Ascending aorta (tissue), 2 donors: ENCODE results near the gene DCN. TPM values are rescaled to one million over a fixed set of nuclear protein-coding genes. Genes with fewer than 3 reads are reported as not detected.
"Not testable (repeated sequence)": the region's sequence is repeated elsewhere in the genome, so short reads cannot be mapped to it uniquely, and the experiment has no call there.

Source experiments
- DNase-seq, 2 donors: peaks; one replicate each; pipeline ENCODE4 v3.0.0-alpha.2; 2019; ENCODE audit warnings: low spot score in 2 of 2
- H3K27ac ChIP-seq, 2 donors: fragments of 200-600 bp; sonication (generic); one replicate each; pipeline ENCODE4 v1.5.1; 2016 to 2017; ENCODE audit warnings: mild to moderate bottlenecking in 1 of 2
- H3K27me3 ChIP-seq: fragments of 200-600 bp; sonication (generic); one replicate; pipeline ENCODE4 v1.5.1; 2017
- H3K36me3 ChIP-seq, 2 donors: fragments of 200-600 bp; sonication (generic); one replicate each; pipeline ENCODE4 v1.5.1; 2016
- H3K4me1 ChIP-seq, 2 donors: fragments of 200-600 bp; sonication (generic); one replicate each; pipeline ENCODE4 v1.5.1; 2016 to 2017; ENCODE audit warnings: mild to moderate bottlenecking in 1 of 2
- H3K4me3 ChIP-seq, 2 donors: fragments of 200-600 bp; sonication (generic); one replicate each; pipeline ENCODE4 v1.5.1; 2016 to 2017; ENCODE audit warnings: mild to moderate bottlenecking in 1 of 2
- H3K9me3 ChIP-seq, 2 donors: fragments of 200-600 bp; sonication (generic); one replicate each; pipeline ENCODE4 v1.5.1; 2016
- intact Hi-C: fragments of 100-400 bp; cut with DNase I; formaldehyde crosslinking; loops from one replicate; pipeline ENCODE4 v1.15.1; 2023
- total RNA-seq: library from RNA; depleted of rRNA; stranded (reverse); fragments of >200 nt; gene quantifications from one replicate; pipeline ENCODE4 v1.1.0, GENCODE V29; 2016
- TF ChIP-seq, protein P1 (sequence below), 3 experiments: fragments of 200-600 bp in 2 of 3; fragments of 450-650 bp in 1 of 3; sonication (generic) in 2 of 3; IDR thresholded peaks; one replicate each; pipeline ENCODE4 v1.5.1; 2016 to 2019; ENCODE audit warnings: antibody characterized with exemption in 3 of 3, mild to moderate bottlenecking in 1 of 3, moderate library complexity in 1 of 3

DCN gene
- total RNA-seq, 1 donor from 2014 or later, result 443 TPM

- H3K4me3 ChIP-seq, result no peak overlapping the region
- H3K27ac ChIP-seq, result no peak overlapping the region
- no peaks in the 10 kb centered on the region for H3K4me1 ChIP-seq
- H3K36me3 ChIP-seq, result no peaks in the 10 kb centered on the region
- TF ChIP-seq, protein P1, sequence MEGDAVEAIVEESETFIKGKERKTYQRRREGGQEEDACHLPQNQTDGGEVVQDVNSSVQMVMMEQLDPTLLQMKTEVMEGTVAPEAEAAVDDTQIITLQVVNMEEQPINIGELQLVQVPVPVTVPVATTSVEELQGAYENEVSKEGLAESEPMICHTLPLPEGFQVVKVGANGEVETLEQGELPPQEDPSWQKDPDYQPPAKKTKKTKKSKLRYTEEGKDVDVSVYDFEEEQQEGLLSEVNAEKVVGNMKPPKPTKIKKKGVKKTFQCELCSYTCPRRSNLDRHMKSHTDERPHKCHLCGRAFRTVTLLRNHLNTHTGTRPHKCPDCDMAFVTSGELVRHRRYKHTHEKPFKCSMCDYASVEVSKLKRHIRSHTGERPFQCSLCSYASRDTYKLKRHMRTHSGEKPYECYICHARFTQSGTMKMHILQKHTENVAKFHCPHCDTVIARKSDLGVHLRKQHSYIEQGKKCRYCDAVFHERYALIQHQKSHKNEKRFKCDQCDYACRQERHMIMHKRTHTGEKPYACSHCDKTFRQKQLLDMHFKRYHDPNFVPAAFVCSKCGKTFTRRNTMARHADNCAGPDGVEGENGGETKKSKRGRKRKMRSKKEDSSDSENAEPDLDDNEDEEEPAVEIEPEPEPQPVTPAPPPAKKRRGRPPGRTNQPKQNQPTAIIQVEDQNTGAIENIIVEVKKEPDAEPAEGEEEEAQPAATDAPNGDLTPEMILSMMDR (IDR thresholded peaks at IDR 0.05), result no peak
- H3K9me3 ChIP-seq, result no peaks in the 10 kb centered on the region
- DNase-seq, result no peak
- no peaks in the 10 kb centered on the region for H3K27me3 ChIP-seq
- intact Hi-C loops, result no loop called here
These were observed 29.2 kb upstream of the DCN start for GRCh38 chr12:91211866-91212265.

DNA sequence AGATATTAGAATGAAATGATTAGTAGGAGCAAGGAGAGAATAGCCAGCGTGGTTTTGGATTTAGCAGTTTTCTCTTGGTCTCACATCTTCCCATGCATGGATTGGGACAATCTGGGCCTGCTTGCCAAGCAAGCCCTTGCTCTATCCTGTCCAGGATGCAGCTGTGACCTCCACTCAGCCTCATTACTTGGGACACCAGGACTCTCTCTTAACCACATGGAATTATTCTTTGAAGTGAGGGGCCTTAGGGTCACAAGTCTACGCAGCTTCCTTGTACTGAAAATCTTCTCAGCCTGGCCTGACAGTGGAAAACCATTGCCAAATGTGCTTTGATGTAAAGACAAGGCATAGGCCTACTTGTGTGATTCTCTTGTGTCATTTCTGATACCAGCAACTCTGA is 28.0 kb upstream of the DCN start:
- intact Hi-C loops, result no loop called here
- no peak overlapping the region for H3K4me3 ChIP-seq
- H3K27ac ChIP-seq, result no peak overlapping the region
- TF ChIP-seq, protein P1 (IDR thresholded peaks at IDR 0.05), result no peak
- no peaks in the 10 kb centered on the region for H3K9me3 ChIP-seq
- no peaks in the 10 kb centered on the region for H3K36me3 ChIP-seq
- H3K4me1 ChIP-seq, result no peaks in the 10 kb centered on the region
- DNase-seq, result no peak
- H3K27me3 ChIP-seq, result no peaks in the 10 kb centered on the region

DNA sequence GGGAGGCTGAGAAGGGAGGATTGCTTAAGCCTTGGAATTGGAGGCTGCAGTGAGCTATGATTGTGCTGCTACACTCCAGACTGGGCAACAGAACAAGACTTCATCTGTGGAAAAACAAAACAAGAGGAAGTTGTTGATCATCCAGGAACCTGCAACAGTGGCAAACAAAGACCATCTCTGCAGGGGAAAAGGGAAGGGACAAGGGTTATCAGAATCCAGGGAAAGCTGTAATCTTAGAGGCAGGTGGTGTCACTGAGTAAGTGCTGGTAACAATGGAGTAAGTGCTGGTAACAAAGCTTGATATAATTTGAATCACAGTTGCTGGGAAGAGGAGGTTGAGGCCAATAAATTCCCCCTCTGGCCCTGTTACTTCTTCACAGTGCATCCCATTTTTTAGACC is 27.5 kb upstream of the DCN start:
- H3K4me3 ChIP-seq, result no peak overlapping the region
- TF ChIP-seq, protein P1 (IDR thresholded peaks at IDR 0.05), result no peak
- no peak overlapping the region for H3K27ac ChIP-seq
- no peaks in the 10 kb centered on the region for H3K9me3 ChIP-seq
- DNase-seq, result no peak
- no peaks in the 10 kb centered on the region for H3K27me3 ChIP-seq
- no peaks in the 10 kb centered on the region for H3K36me3 ChIP-seq
- H3K4me1 ChIP-seq, result no peaks in the 10 kb centered on the region
- intact Hi-C loops, result no loop called here

DNA sequence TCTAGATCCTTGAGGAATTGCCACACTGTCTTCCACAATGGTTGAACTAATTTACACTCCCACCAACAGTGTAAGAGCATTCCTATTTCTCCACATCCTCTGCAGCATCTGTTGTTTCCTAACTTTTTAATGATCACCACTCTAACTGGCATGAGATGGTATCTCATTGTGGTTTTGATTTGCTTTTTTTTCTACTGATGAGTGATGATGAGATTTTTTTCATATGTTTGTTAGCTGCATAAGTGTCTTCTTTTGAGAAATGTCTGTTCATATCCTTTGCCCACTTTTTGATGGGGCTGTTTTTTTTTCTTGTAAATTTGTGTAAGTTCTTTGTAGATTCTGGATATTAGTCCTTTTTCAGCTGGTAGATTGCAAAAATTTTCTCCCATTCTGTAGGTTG is 24.7 kb upstream of the DCN start:
- H3K4me3 ChIP-seq, DNase-seq, H3K4me1 ChIP-seq, H3K27ac ChIP-seq, intact Hi-C loops, H3K36me3 ChIP-seq, H3K27me3 ChIP-seq, H3K9me3 ChIP-seq: not testable (repeated sequence)

- no peak overlapping the region for H3K27ac ChIP-seq
- TF ChIP-seq, protein P1 (IDR thresholded peaks at IDR 0.05), result no peak
- no peaks in the 10 kb centered on the region for H3K9me3 ChIP-seq
- intact Hi-C loops, result no loop called here
- no peaks in the 10 kb centered on the region for H3K36me3 ChIP-seq
- no peaks in the 10 kb centered on the region for H3K27me3 ChIP-seq
- H3K4me3 ChIP-seq, result no peak overlapping the region
- no peaks in the 10 kb centered on the region for H3K4me1 ChIP-seq
- DNase-seq, result no peak
These were observed 23.2 kb upstream of the DCN start for GRCh38 chr12:91205811-91206210.

DNA sequence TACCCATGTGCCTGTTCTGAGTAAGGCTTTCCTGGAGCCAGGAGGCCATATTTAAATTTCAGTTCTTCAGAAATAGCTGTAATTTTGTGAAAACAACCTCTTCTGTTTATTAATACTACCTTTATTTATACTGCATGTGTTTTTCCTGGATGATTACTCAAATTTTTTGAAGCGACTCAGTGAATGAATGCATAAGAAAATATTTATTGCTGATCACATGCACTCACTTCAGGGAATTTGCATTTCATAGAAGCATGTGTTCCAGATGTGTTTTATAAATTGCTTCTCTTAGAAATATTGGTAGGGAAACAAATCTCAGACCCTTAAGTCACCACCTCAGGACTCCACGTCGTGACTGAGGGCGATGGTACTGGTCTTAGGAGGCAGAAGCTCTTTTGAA is 21.8 kb upstream of the DCN start:
- intact Hi-C loops, result no loop called here
- Histone ChIP-seq H3K27me3 (no peaks in the 10 kb centered on the region), H3K9me3 (no peaks in the 10 kb centered on the region), H3K27ac (no peak overlapping the region), H3K4me1 (no peaks in the 10 kb centered on the region), H3K36me3 (no peaks in the 10 kb centered on the region), H3K4me3 (no peak overlapping the region)
- no peak for DNase-seq
- TF ChIP-seq, protein P1 (IDR thresholded peaks at IDR 0.05), result no peak
